ENCODE measurements around the gene NR3C2.

DNA sequence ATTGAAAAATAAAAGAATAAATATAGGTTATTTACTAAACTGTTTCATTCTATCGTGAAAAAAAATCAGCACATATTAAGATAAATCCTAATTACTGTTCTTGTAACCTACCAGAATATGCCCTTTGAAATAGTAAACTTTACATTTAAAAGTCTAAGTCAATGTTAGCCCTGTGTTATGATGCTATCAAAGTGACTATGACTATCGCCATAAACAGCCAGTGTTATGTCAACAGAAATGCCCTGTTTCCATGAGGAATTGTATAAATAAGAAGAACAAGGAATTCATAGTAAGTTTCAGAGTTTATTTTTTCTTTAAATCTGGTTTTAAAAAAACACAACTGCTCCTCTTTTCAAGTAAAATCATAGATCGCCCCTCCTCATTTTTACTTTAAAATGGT, 11.4 kb downstream of the NR3C2 start:
- TF ChIP-seq, protein P1, sequence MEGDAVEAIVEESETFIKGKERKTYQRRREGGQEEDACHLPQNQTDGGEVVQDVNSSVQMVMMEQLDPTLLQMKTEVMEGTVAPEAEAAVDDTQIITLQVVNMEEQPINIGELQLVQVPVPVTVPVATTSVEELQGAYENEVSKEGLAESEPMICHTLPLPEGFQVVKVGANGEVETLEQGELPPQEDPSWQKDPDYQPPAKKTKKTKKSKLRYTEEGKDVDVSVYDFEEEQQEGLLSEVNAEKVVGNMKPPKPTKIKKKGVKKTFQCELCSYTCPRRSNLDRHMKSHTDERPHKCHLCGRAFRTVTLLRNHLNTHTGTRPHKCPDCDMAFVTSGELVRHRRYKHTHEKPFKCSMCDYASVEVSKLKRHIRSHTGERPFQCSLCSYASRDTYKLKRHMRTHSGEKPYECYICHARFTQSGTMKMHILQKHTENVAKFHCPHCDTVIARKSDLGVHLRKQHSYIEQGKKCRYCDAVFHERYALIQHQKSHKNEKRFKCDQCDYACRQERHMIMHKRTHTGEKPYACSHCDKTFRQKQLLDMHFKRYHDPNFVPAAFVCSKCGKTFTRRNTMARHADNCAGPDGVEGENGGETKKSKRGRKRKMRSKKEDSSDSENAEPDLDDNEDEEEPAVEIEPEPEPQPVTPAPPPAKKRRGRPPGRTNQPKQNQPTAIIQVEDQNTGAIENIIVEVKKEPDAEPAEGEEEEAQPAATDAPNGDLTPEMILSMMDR (IDR thresholded peaks at IDR 0.05; ENCODE audit: insufficient read depth, low read length, poor library complexity, severe bottlenecking) = no peak
- TF ChIP-seq EZH2phosphoT487 (conservative IDR thresholded peaks at IDR 0.05; ENCODE audit: low read length) = no peak
